ENCODE results near the gene ELOVL7.
A peak's percentile ranks its signal among the peaks of the same experiment; 100 is the strongest.

- TF ChIP-seq POLR2A (IDR thresholded peaks at IDR 0.05; ENCODE audit: low read depth, low read length) (no peak), POLR2AphosphoS5 (IDR thresholded peaks at IDR 0.05; ENCODE audit: low read depth, low read length) (no peak), TAF1 (IDR thresholded peaks at IDR 0.05; ENCODE audit: low read depth, low read length) (no peak), SPI1 (IDR thresholded peaks at IDR 0.05; ENCODE audit: low read depth, low read length) (peak; percentile 60), PAX5 (IDR thresholded peaks at IDR 0.05; ENCODE audit: insufficient read depth, low read length, severe bottlenecking) (no peak), POU2F2 (IDR thresholded peaks at IDR 0.05; ENCODE audit: low read depth, low read length) (no peak)
Measured at GRCh38 chr5:60821488-60822284, 22.4 kb downstream of the ELOVL7 start.

All from GM12891 (cell line).